ENCODE results near the gene C21orf58. TPM values are rescaled to one million over a fixed set of nuclear protein-coding genes. Genes with fewer than 3 reads are reported as not detected.
A peak's percentile ranks its signal among the peaks of the same experiment; 100 is the strongest.

The C21orf58 gene
- total RNA-seq, 6 donors from 2014 or later, result 3.2 to 35.6 (median 6.7) TPM

DNA sequence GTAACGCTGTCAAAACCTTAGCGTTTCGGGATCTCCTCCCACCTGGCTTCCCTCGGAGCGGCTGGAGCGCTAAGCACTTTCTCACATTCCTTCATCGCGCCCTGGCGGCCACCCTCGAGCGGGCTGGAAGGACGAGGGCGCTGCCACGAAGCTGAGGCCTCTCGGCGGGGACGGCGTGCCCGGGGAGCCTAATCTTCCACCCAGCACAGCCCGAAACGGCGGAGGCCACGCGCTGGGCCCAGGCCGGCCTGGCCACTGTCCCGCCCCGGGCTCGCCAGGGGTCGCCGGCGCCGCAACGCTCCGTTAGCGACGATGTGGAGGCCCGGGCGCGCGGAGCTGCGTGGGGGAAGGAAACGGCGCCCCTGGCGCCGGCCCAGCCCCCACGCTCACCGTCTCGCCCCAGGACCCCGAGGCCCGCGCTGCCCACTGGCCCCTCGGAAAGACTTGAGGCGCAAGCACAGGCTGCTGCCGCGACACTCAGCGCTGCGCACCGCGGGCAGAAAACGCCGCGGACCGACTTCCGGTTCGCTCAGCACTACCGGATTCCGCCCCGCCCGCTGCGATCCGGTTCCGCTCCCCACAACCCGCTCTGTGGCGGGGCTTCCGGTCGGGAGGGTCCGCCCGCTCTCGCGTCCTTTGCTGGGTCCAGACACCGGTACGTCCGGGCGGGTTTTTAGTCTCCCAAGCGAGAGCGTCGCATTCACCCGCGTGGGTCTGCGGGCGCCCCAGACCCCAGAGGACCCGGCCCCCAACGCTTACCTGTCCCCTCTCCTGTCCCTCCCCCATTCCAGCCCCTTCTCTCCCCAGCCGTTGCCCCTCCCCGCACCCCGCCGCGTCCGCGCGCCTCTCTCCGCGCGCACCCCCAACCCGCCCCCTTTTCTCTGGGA, 37.7 kb downstream of the C21orf58 start, which contains the start of gene YBEY:
YBEY (plus strand) TSS at position 582 of the 887 bp plus-strand sequence. CDS start 572 bp downstream, outside the sequence.
- peak within 1 kb of the TSS; percentile 93 to 96 (median 95) for H3K27ac ChIP-seq
- TF ChIP-seq POLR2A (IDR thresholded peaks at IDR 0.05) (peak in 3 of 4 donors; percentile 54 to 84 (median 57)), POLR2AphosphoS5 (IDR thresholded peaks at IDR 0.05) (peak; percentile 87 to 90), EP300 (IDR thresholded peaks at IDR 0.05) (no peak)
- TF ChIP-seq, protein P1, sequence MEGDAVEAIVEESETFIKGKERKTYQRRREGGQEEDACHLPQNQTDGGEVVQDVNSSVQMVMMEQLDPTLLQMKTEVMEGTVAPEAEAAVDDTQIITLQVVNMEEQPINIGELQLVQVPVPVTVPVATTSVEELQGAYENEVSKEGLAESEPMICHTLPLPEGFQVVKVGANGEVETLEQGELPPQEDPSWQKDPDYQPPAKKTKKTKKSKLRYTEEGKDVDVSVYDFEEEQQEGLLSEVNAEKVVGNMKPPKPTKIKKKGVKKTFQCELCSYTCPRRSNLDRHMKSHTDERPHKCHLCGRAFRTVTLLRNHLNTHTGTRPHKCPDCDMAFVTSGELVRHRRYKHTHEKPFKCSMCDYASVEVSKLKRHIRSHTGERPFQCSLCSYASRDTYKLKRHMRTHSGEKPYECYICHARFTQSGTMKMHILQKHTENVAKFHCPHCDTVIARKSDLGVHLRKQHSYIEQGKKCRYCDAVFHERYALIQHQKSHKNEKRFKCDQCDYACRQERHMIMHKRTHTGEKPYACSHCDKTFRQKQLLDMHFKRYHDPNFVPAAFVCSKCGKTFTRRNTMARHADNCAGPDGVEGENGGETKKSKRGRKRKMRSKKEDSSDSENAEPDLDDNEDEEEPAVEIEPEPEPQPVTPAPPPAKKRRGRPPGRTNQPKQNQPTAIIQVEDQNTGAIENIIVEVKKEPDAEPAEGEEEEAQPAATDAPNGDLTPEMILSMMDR (IDR thresholded peaks at IDR 0.05), result peak; percentile 27 to 61 (median 54)
- WGBS, 2 donors, result 0% methylated on average over 11 to 63 of the region's 105 CpGs
- no peaks in the 10 kb centered on the region for H3K9me3 ChIP-seq
- DNase-seq (peak; percentile 91 to 98), ATAC-seq (ENCODE audit: low FRiP score in 2 of 2) (peak; percentile 97 to 98)
- H3K36me3 ChIP-seq, result peaks cover 0 to 17% (median 3%) of the 10 kb centered on the region in 4 donors
- peak within 1 kb of the TSS; percentile 74 to 99 (median 93) for H3K4me3 ChIP-seq
- no peaks in the 10 kb centered on the region for H3K27me3 ChIP-seq
- peaks cover 48 to 56% (median 52%) of the 10 kb centered on the region in 4 donors for H3K4me1 ChIP-seq

- 32 to 36% methylated on average over 6 of the region's 6 CpGs for WGBS, 2 donors
- H3K4me1 ChIP-seq, result peaks cover 49 to 56% (median 53%) of the 10 kb centered on the region in 4 donors
- H3K4me3 ChIP-seq, result peak within 1 kb of the TSS; percentile 74 to 99 (median 93)
Measured at GRCh38 chr21:46285206-46285661, 38.4 kb downstream of the C21orf58 start, which contains the start of gene MCM3AP. MCM3AP (minus strand) TSS chr21:46285611; CDS start chr21:46285286, 325 bp downstream.

GRCh38 chr21:46284733-46285132, 38.9 kb downstream of the C21orf58 start:
- peaks cover 49 to 56% (median 53%) of the 10 kb centered on the region in 4 donors for H3K4me1 ChIP-seq
- ATAC-seq (ENCODE audit: low FRiP score in 2 of 2), result no peak

More at GRCh38 chr21:46285206-46285661, 38.4 kb downstream of the C21orf58 start, which contains the start of gene MCM3AP:
- Histone ChIP-seq H3K27me3 (no peaks in the 10 kb centered on the region), H3K9me3 (no peaks in the 10 kb centered on the region), H3K27ac (peak within 1 kb of the TSS; percentile 93 to 96 (median 95)), H3K36me3 (peaks cover 0 to 25% (median 8%) of the 10 kb centered on the region in 4 donors)
- TF ChIP-seq EP300 (IDR thresholded peaks at IDR 0.05) (no peak), POLR2AphosphoS5 (IDR thresholded peaks at IDR 0.05) (no peak), POLR2A (IDR thresholded peaks at IDR 0.05) (no peak)
- TF ChIP-seq, protein P1 (IDR thresholded peaks at IDR 0.05), result no peak
- DNase-seq (no peak), ATAC-seq (ENCODE audit: low FRiP score in 2 of 2) (no peak)

GRCh38 chr21:46284077-46284644, 39.5 kb downstream of the C21orf58 start:
- peak overlapping the region in 1 of 4 donors; percentile 0 for H3K27ac ChIP-seq

More at GRCh38 chr21:46284733-46285132, 38.9 kb downstream of the C21orf58 start:
- H3K27ac ChIP-seq, result peak overlapping the region in 2 of 4 donors; percentile 17 to 96
- H3K27me3 ChIP-seq, result no peaks in the 10 kb centered on the region
- WGBS, 2 donors, result 94 to 100% methylated on average over 1 of the region's 1 CpG
- H3K9me3 ChIP-seq, result no peaks in the 10 kb centered on the region
- H3K4me3 ChIP-seq, result peak overlapping the region in 2 of 4 donors; percentile 74 to 99
- peaks cover 5 to 30% (median 13%) of the 10 kb centered on the region in 4 donors for H3K36me3 ChIP-seq
- TF ChIP-seq EP300 (IDR thresholded peaks at IDR 0.05), result no peak
- TF ChIP-seq, protein P1 (IDR thresholded peaks at IDR 0.05), result no peak
- no peak for TF ChIP-seq POLR2AphosphoS5 (IDR thresholded peaks at IDR 0.05)
- no peak for TF ChIP-seq POLR2A (IDR thresholded peaks at IDR 0.05)
- no peak for DNase-seq

More at GRCh38 chr21:46284077-46284644, 39.5 kb downstream of the C21orf58 start:
- H3K9me3 ChIP-seq, result no peaks in the 10 kb centered on the region
- peak overlapping the region in 2 of 4 donors; percentile 1 to 10 for H3K4me3 ChIP-seq
- H3K27me3 ChIP-seq, result no peaks in the 10 kb centered on the region
- 54 to 74% methylated on average over 15 of the region's 15 CpGs for WGBS, 2 donors
- peaks cover 9 to 35% (median 19%) of the 10 kb centered on the region in 4 donors for H3K36me3 ChIP-seq
- no peak for DNase-seq
- ATAC-seq (ENCODE audit: low FRiP score in 2 of 2), result no peak
- TF ChIP-seq EP300 (IDR thresholded peaks at IDR 0.05), result no peak
- TF ChIP-seq, protein P1 (IDR thresholded peaks at IDR 0.05), result no peak
- no peak for TF ChIP-seq POLR2AphosphoS5 (IDR thresholded peaks at IDR 0.05)
- TF ChIP-seq POLR2A (IDR thresholded peaks at IDR 0.05), result no peak
- H3K4me1 ChIP-seq, result peaks cover 49 to 56% (median 53%) of the 10 kb centered on the region in 4 donors

Data from upper lobe of left lung (tissue), 6 donors.